Neural cell (in vitro differentiated cells): ENCODE data around the gene RAB5A. TPM values are rescaled to one million over a fixed set of nuclear protein-coding genes. Genes with fewer than 3 reads are reported as not detected.
"Not testable (repeated sequence)": the region's sequence is repeated elsewhere in the genome, so short reads cannot be mapped to it uniquely, and the experiment has no call there.

Experiments used
- H2AFZ ChIP-seq: fragments of 200-600, 300-800 bp; sonication (generic), shearing (Covaris generic); 2 replicates; pipeline ENCODE4 v1.6.0; 2014; ENCODE audit warnings: low read depth, mild to moderate bottlenecking, antibody characterized with exemption, low read length, moderate library complexity
- H3F3A ChIP-seq: fragments of 200-600 bp; shearing (Covaris generic); 2 replicates; pipeline ENCODE4 v1.6.1; 2016; ENCODE audit warnings: mild to moderate bottlenecking, moderate library complexity, mixed read lengths, antibody characterized with exemption, low read length; ENCODE audit not compliant: insufficient read depth, poor library complexity, severe bottlenecking
- H3K27ac ChIP-seq: fragments of 200-600, 300-800 bp; sonication (generic), shearing (Covaris generic); 2 replicates; pipeline ENCODE4 v1.5.1; 2014; ENCODE audit warnings: mild to moderate bottlenecking, low read length, moderate library complexity
- H3K27me3 ChIP-seq: fragments of 300-800, 200-600 bp; sonication (generic), shearing (Covaris generic); 2 replicates; pipeline ENCODE4 v1.6.0; 2014; ENCODE audit warnings: mild to moderate bottlenecking, low read depth, low read length, moderate library complexity; ENCODE audit not compliant: insufficient read depth
- H3K36me3 ChIP-seq: fragments of 300-800, 200-600 bp; sonication (generic), shearing (Covaris generic); 2 replicates; pipeline ENCODE4 v1.5.1; 2014; ENCODE audit warnings: mild to moderate bottlenecking, antibody characterized with exemption, low read length, moderate library complexity; ENCODE audit not compliant: insufficient read depth
- H3K4me2 ChIP-seq: fragments of 300-800, 200-600 bp; sonication (generic), shearing (Covaris generic); 2 replicates; pipeline ENCODE4 v1.6.0; 2014; ENCODE audit warnings: mild to moderate bottlenecking, low read length
- H3K4me3 ChIP-seq: fragments of 300-800, 200-600 bp; sonication (generic), shearing (Covaris generic); 2 replicates; pipeline ENCODE4 v1.5.1; 2014; ENCODE audit warnings: mild to moderate bottlenecking, low read length, moderate library complexity
- H3K79me2 ChIP-seq: fragments of 200-600 bp; shearing (Covaris generic); replicated peaks from 2 replicates; pipeline ENCODE4 v1.6.0; 2014; ENCODE audit warnings: mild to moderate bottlenecking, low read length, moderate library complexity; ENCODE audit not compliant: insufficient read depth
- H3K9ac ChIP-seq: fragments of 300-800, 200-600 bp; sonication (generic), shearing (Covaris generic); 2 replicates; pipeline ENCODE4 v1.6.1; 2016; ENCODE audit warnings: mild to moderate bottlenecking, low read length, mixed read lengths
- H3K9me2 ChIP-seq: fragments of 200-600 bp; shearing (Covaris generic); 2 replicates; pipeline ENCODE4 v1.6.1; 2016; ENCODE audit warnings: mild to moderate bottlenecking, low read length, mixed read lengths; ENCODE audit not compliant: insufficient read depth
- H3K9me3 ChIP-seq: fragments of 200-600, 300-800 bp; sonication (generic), shearing (Covaris generic); 2 replicates; pipeline ENCODE4 v1.6.1; 2016; ENCODE audit warnings: mild to moderate bottlenecking, mixed run types, low read length, moderate library complexity, mixed read lengths
- H4K20me1 ChIP-seq: fragments of 200-600 bp; shearing (Covaris generic); 2 replicates; pipeline ENCODE4 v1.6.1; 2016; ENCODE audit warnings: mild to moderate bottlenecking, mixed run types; ENCODE audit not compliant: insufficient read depth
- EP300 ChIP-seq: fragments of 450-650 bp; conservative IDR thresholded peaks from 2 replicates; pipeline ENCODE4 v1.6.1; 2014; ENCODE audit warnings: antibody characterized with exemption, mild to moderate bottlenecking, moderate library complexity; ENCODE audit not compliant: poor library complexity, severe bottlenecking
- EZH2 ChIP-seq: fragments of 200-600, 300-800 bp; shearing (Covaris generic), sonication (generic); IDR thresholded peaks from 2 replicates; pipeline ENCODE4 v1.6.1; 2014; ENCODE audit warnings: antibody characterized with exemption, low read length, borderline replicate concordance, mild to moderate bottlenecking; ENCODE audit not compliant: insufficient read depth, poor library complexity, severe bottlenecking
- MXI1 ChIP-seq: fragments of 450-650 bp; conservative IDR thresholded peaks from 2 replicates; pipeline ENCODE4 v1.6.1; 2014; ENCODE audit warnings: antibody characterized with exemption, mild to moderate bottlenecking; ENCODE audit not compliant: poor library complexity, severe bottlenecking
- POLR2AphosphoS5 ChIP-seq: IDR thresholded peaks from 2 replicates; pipeline ENCODE4 v1.6.1; 2012
- RAD21 ChIP-seq: fragments of 450-650 bp; conservative IDR thresholded peaks from 2 replicates; pipeline ENCODE4 v1.6.1; 2014; ENCODE audit warnings: antibody characterized with exemption, mild to moderate bottlenecking, moderate library complexity
- SMC3 ChIP-seq: fragments of 450-650 bp; conservative IDR thresholded peaks from 2 replicates; pipeline ENCODE4 v1.6.1; 2014; ENCODE audit warnings: antibody characterized with exemption, mild to moderate bottlenecking, moderate library complexity; ENCODE audit not compliant: poor library complexity
- TAF1 ChIP-seq: IDR thresholded peaks from 2 replicates; pipeline ENCODE4 v1.6.1; 2012; ENCODE audit warnings: low read depth
- polyA plus RNA-seq: library from polyadenylated mRNA; depleted of rRNA; stranded (reverse); fragments of >200 nt; gene quantifications from 2 replicates; pipeline ENCODE4 v1.2.3, GENCODE V29; 2014
- TF ChIP-seq, protein P1 (sequence below): IDR thresholded peaks from 2 replicates; pipeline ENCODE4 v1.6.1; 2012; ENCODE audit warnings: borderline replicate concordance
- TF ChIP-seq, protein P2 (sequence below): fragments of 450-650 bp; IDR thresholded peaks from 2 replicates; pipeline ENCODE4 v1.5.1; 2014; ENCODE audit warnings: antibody characterized with exemption, mild to moderate bottlenecking, moderate library complexity; ENCODE audit not compliant: poor library complexity, severe bottlenecking

Gene RAB5A
- polyA plus RNA-seq, 1 donor from 2014 or later, result 47.2 TPM

DNA sequence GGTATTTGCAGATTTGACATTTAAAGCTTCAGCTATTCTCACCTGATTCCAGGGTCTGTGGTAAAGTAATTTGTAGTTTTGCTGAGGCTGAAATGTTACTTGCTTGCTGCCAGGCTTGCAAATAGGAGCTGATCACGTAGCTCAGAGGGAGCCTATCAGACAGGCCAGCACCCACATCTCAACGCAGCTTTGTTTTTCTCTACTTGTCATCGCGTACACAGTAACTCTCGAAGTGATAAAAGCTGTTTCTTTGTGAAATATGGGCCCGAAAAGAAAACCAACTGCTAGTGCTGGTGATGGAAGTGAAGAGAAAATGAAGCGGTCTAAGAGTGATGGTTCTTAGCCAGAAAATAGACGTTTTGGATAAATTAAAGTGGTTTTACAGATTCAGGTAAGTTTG, 23.4 kb downstream of the RAB5A start:
- H3K36me3 ChIP-seq, result no peaks in the 10 kb centered on the region
- no peak overlapping the region for H3K9ac ChIP-seq
- TF ChIP-seq POLR2AphosphoS5 (no peak), SMC3 (no peak), MXI1 (no peak), RAD21 (no peak), EZH2 (no peak), EP300 (no peak), TAF1 (no peak)
- TF ChIP-seq, protein P1, sequence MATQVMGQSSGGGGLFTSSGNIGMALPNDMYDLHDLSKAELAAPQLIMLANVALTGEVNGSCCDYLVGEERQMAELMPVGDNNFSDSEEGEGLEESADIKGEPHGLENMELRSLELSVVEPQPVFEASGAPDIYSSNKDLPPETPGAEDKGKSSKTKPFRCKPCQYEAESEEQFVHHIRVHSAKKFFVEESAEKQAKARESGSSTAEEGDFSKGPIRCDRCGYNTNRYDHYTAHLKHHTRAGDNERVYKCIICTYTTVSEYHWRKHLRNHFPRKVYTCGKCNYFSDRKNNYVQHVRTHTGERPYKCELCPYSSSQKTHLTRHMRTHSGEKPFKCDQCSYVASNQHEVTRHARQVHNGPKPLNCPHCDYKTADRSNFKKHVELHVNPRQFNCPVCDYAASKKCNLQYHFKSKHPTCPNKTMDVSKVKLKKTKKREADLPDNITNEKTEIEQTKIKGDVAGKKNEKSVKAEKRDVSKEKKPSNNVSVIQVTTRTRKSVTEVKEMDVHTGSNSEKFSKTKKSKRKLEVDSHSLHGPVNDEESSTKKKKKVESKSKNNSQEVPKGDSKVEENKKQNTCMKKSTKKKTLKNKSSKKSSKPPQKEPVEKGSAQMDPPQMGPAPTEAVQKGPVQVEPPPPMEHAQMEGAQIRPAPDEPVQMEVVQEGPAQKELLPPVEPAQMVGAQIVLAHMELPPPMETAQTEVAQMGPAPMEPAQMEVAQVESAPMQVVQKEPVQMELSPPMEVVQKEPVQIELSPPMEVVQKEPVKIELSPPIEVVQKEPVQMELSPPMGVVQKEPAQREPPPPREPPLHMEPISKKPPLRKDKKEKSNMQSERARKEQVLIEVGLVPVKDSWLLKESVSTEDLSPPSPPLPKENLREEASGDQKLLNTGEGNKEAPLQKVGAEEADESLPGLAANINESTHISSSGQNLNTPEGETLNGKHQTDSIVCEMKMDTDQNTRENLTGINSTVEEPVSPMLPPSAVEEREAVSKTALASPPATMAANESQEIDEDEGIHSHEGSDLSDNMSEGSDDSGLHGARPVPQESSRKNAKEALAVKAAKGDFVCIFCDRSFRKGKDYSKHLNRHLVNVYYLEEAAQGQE, result no peak
- TF ChIP-seq, protein P2, sequence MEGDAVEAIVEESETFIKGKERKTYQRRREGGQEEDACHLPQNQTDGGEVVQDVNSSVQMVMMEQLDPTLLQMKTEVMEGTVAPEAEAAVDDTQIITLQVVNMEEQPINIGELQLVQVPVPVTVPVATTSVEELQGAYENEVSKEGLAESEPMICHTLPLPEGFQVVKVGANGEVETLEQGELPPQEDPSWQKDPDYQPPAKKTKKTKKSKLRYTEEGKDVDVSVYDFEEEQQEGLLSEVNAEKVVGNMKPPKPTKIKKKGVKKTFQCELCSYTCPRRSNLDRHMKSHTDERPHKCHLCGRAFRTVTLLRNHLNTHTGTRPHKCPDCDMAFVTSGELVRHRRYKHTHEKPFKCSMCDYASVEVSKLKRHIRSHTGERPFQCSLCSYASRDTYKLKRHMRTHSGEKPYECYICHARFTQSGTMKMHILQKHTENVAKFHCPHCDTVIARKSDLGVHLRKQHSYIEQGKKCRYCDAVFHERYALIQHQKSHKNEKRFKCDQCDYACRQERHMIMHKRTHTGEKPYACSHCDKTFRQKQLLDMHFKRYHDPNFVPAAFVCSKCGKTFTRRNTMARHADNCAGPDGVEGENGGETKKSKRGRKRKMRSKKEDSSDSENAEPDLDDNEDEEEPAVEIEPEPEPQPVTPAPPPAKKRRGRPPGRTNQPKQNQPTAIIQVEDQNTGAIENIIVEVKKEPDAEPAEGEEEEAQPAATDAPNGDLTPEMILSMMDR, result no peak
- no peaks in the 10 kb centered on the region for H4K20me1 ChIP-seq
- H3F3A ChIP-seq, result no peaks in the 10 kb centered on the region
- H3K79me2 ChIP-seq, result peaks cover 41% of the 10 kb centered on the region
- H3K27me3 ChIP-seq, result no peaks in the 10 kb centered on the region
- H3K9me2 ChIP-seq, result no peaks in the 10 kb centered on the region
- no peak overlapping the region for H2AFZ ChIP-seq
- no peak overlapping the region for H3K4me2 ChIP-seq
- H3K9me3 ChIP-seq, result no peaks in the 10 kb centered on the region
- H3K4me3 ChIP-seq, result no peak overlapping the region
- H3K27ac ChIP-seq, result no peak overlapping the region

DNA sequence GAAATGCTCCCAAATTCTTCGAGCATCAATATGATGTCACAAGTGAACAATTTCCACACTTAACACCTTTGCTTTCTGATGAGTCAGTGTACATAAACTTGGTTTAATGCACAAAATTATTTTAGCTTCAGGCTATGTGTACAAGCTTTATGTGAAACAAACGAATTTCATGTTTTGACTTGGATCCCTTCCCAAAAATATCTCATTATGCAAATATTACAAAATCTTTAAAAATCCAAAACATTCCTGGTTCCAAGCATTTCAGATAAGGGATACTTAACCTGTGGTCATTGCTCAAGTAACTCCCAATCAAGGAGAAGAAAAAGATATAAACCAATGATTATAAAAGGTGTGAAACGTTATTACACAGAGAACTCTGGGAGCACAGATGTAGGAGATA, 25.2 kb downstream of the RAB5A start:
- H3K4me2 ChIP-seq, result no peak overlapping the region
- H3K4me3 ChIP-seq, result no peak overlapping the region
- no peak overlapping the region for H2AFZ ChIP-seq
- H3K36me3 ChIP-seq, result no peaks in the 10 kb centered on the region
- H3K9ac ChIP-seq, result no peak overlapping the region
- no peaks in the 10 kb centered on the region for H3K9me2 ChIP-seq
- no peaks in the 10 kb centered on the region for H4K20me1 ChIP-seq
- H3K9me3 ChIP-seq, result no peaks in the 10 kb centered on the region
- no peak overlapping the region for H3K27ac ChIP-seq
- peaks cover 35% of the 10 kb centered on the region for H3K79me2 ChIP-seq
- no peaks in the 10 kb centered on the region for H3F3A ChIP-seq
- H3K27me3 ChIP-seq, result no peaks in the 10 kb centered on the region
- TF ChIP-seq MXI1 (no peak), POLR2AphosphoS5 (no peak), EZH2 (no peak), EP300 (no peak), SMC3 (no peak), RAD21 (no peak), TAF1 (no peak)
- TF ChIP-seq, protein P1, result no peak
- TF ChIP-seq, protein P2, result no peak

DNA sequence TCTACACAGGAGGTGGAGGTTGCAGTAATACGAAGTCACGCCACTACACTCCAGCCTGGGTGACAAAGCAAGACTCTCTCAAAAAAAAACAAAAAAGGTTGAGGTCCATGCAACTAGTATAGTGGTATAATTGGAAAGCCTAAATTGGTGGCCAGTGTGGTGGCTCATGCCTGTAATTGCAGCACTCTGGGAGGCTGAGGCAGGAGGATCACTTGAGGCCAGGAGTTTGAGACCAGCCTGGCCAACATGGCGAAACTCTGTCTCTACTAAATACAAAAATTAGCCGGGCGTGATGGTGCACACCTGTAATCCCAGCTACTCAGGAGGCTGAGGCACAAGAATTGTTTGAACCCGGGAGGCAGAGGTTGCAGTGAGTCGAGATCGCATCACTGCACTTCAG, 42.0 kb downstream of the RAB5A start:
- H3K36me3 ChIP-seq, H3K79me2 ChIP-seq, H3K9me2 ChIP-seq, H3K9ac ChIP-seq, H3F3A ChIP-seq, H3K4me2 ChIP-seq, H3K27me3 ChIP-seq, H4K20me1 ChIP-seq, H3K9me3 ChIP-seq, H3K27ac ChIP-seq, H2AFZ ChIP-seq, H3K4me3 ChIP-seq: not testable (repeated sequence)
